NOMO-1 treated with dmso at 0.1 percent for 144 hours (cell line): ENCODE data around the gene GCG.

ENCODE experiments used
- DNase-seq: peaks from one replicate; lab custom pipeline; 2025; ENCODE audit not compliant: unreplicated experiment; lab: John Stamatoyannopoulos, UW

GCG gene

GRCh38 chr2:162106146-162106551 is 45.9 kb downstream of the GCG start:
- no peak for DNase-seq

GRCh38 chr2:162103443-162104009 is 48.5 kb downstream of the GCG start:
- no peak for DNase-seq

- DNase-seq = no peak
Measured at GRCh38 chr2:162100579-162100978, 51.5 kb downstream of the GCG start.

- DNase-seq = no peak
Measured at GRCh38 chr2:162099836-162100235, 52.2 kb downstream of the GCG start.
